ENCODE measurements around the gene ZNF653.

- TF ChIP-seq CTCF (IDR thresholded peaks at IDR 0.05; ENCODE audit: insufficient read depth, low read length) (no peak), POLR2AphosphoS5 (IDR thresholded peaks at IDR 0.05; ENCODE audit: low read depth) (no peak)
Observed at GRCh38 chr19:11451327-11451870, 54.2 kb downstream of the ZNF653 start.
